Esophagus squamous epithelium (tissue), 5 donors: ENCODE measurements around the gene B3GAT1. TPM values are rescaled to one million over a fixed set of nuclear protein-coding genes. Genes with fewer than 3 reads are reported as not detected.

Source experiments
- DNase-seq: peaks from one replicate; lab custom pipeline; 2025; lab: John Stamatoyannopoulos, UW
- H3K27ac ChIP-seq, 4 donors: fragments of 200-600 bp; sonication (generic); one replicate each; pipeline ENCODE4 v1.5.1; 2016 to 2019; ENCODE audit warnings: mild to moderate bottlenecking in 1 of 4
- H3K27me3 ChIP-seq, 4 donors: fragments of 200-600 bp; sonication (generic); 1 replicate in 3 of 4; 2 replicates in 1 of 4; pipeline versions ENCODE4 v1.5.1 to v1.6.0; 2017 to 2021; ENCODE audit warnings: antibody characterized with exemption in 1 of 4
- H3K36me3 ChIP-seq, 3 donors: fragments of 200-600 bp; sonication (generic); one replicate each; pipeline ENCODE4 v1.5.1; 2016 to 2019
- H3K4me1 ChIP-seq, 3 donors: fragments of 200-600 bp; sonication (generic); one replicate each; pipeline ENCODE4 v1.5.1; 2017 to 2019
- H3K4me3 ChIP-seq, 4 donors: fragments of 200-600 bp; sonication (generic); 1 replicate in 3 of 4; 2 replicates in 1 of 4; pipeline ENCODE4 v1.5.1; 2016 to 2019; ENCODE audit warnings: mild to moderate bottlenecking in 2 of 4, moderate library complexity in 1 of 4
- H3K9me3 ChIP-seq, 3 donors: fragments of 200-600 bp; sonication (generic); one replicate each; pipeline ENCODE4 v1.5.1; 2016 to 2019
- CTCF ChIP-seq, 6 experiments: fragments of 450-650 bp in 4 of 6; fragments of 200-600 bp in 2 of 6; sonication (generic) in 2 of 6; IDR thresholded peaks; one replicate each; pipeline ENCODE4 v1.5.1; 2016 to 2019; ENCODE audit warnings: antibody characterized with exemption in 6 of 6, mild to moderate bottlenecking in 4 of 6, moderate library complexity in 4 of 6
- POLR2A ChIP-seq, 4 donors: fragments of 450-650 bp; IDR thresholded peaks; one replicate each; pipeline ENCODE4 v1.6.1; 2017; ENCODE audit warnings: antibody characterized with exemption in 4 of 4, mild to moderate bottlenecking in 4 of 4, moderate library complexity in 3 of 4
- whole genome bisulfite sequencing, 2 donors: methylation state at CpG; one replicate each; pipeline ENCODE4 v1.1.5; 2018; 5-methylcytosine and 5-hydroxymethylcytosine counted together
- intact Hi-C: fragments of 100-400 bp; cut with DNase I; formaldehyde crosslinking; loops from one replicate; pipeline ENCODE4 v1.15.0; 2022
- total RNA-seq, 4 donors: library from RNA; depleted of rRNA; stranded (reverse); fragments of >200 nt; gene quantifications; one replicate each; pipeline ENCODE4 v1.1.0, GENCODE V29; 2016
- donor health status: DM: yes; HTN: yes; CAD: no.

The B3GAT1 gene
- total RNA-seq, 4 donors from 2014 or later = 0.09 to 0.94 (median 0.38) TPM; not detected in 1

DNA sequence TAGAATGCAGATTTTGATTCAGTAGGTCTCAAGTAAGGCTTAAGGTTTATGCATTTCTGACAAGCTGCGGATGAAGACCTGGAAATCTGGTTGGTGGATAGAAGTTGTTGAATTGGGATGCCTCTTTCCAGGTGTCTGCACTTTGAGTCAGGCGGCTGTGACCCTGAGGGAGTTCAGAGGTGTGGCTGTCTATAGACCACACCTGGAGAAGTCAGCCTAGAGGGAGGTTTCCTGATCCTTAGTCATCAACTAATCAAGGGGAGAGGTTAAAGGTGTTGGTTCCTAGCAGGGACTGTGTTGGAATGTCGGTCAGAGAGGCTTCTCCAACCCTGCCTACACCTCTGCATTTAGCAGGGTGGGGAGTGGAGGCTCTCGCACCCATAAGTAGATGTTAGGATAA, 72.3 kb downstream of the B3GAT1 start:
- Histone ChIP-seq H3K27ac (no peak overlapping the region), H3K27me3 (peaks cover 0 to 8% (median 0%) of the 10 kb centered on the region in 4 donors), H3K9me3 (no peaks in the 10 kb centered on the region), H3K4me3 (no peak overlapping the region), H3K4me1 (no peaks in the 10 kb centered on the region), H3K36me3 (no peaks in the 10 kb centered on the region)
- DNase-seq = no peak
- intact Hi-C loops = no loop called here
- WGBS, 2 donors = 64 to 84% methylated on average over 4 of the region's 4 CpGs
- TF ChIP-seq CTCF (IDR thresholded peaks at IDR 0.05) = no peak
- no peak for TF ChIP-seq POLR2A (IDR thresholded peaks at IDR 0.05)

DNA sequence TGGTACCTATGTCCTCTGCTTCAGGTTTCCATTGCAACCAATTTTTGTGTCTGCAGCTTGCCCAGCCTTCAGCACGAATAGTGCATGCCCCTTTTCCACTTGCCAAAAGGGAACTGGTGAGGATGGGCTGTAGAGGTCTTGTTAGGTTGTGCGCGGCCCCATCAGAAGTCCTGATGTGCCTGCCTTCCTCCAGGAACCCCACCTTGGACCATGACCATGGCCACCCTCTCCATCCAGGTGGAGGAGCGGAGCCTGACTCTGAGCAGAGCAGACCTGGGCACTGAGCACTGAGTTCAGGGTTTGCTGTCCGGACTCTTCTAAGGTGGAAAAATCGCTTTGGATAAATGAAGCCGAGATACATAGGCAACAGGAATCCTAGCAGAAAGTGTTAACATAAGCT, 73.4 kb downstream of the B3GAT1 start:
- H3K36me3 ChIP-seq = no peaks in the 10 kb centered on the region
- intact Hi-C loops = no loop called here
- no peaks in the 10 kb centered on the region for H3K4me1 ChIP-seq
- H3K4me3 ChIP-seq = no peak overlapping the region
- no peak for TF ChIP-seq CTCF (IDR thresholded peaks at IDR 0.05)
- H3K27me3 ChIP-seq = peaks cover 0 to 6% (median 0%) of the 10 kb centered on the region in 4 donors
- WGBS, 2 donors = 93 to 94% methylated on average over 3 of the region's 7 CpGs
- DNase-seq = no peak
- H3K9me3 ChIP-seq = no peaks in the 10 kb centered on the region
- no peak overlapping the region for H3K27ac ChIP-seq

- 89 to 100% methylated on average over 9 to 11 of the region's 15 CpGs for WGBS, 2 donors
- H3K27ac ChIP-seq = no peak overlapping the region
- H3K4me3 ChIP-seq = no peak overlapping the region
- DNase-seq = no peak
- no peaks in the 10 kb centered on the region for H3K4me1 ChIP-seq
- intact Hi-C loops = no loop called here
- H3K36me3 ChIP-seq = no peaks in the 10 kb centered on the region
- no peaks in the 10 kb centered on the region for H3K9me3 ChIP-seq
- TF ChIP-seq CTCF (IDR thresholded peaks at IDR 0.05) = no peak
- no peak for TF ChIP-seq POLR2A (IDR thresholded peaks at IDR 0.05)
- peaks cover 0 to 11% (median 0%) of the 10 kb centered on the region in 4 donors for H3K27me3 ChIP-seq
Observed at GRCh38 chr11:134338068-134338467, 74.0 kb downstream of the B3GAT1 start.

GRCh38 chr11:134337051-134337450, 75.0 kb downstream of the B3GAT1 start:
- no peak for DNase-seq
- H3K36me3 ChIP-seq = no peaks in the 10 kb centered on the region
- intact Hi-C loops = no loop called here
- no peak for TF ChIP-seq CTCF (IDR thresholded peaks at IDR 0.05)
- TF ChIP-seq POLR2A (IDR thresholded peaks at IDR 0.05) = no peak
- WGBS, 2 donors = 79 to 100% methylated on average over 1 to 2 of the region's 4 CpGs
- peaks cover 0 to 19% (median 0%) of the 10 kb centered on the region in 4 donors for H3K27me3 ChIP-seq
- no peak overlapping the region for H3K4me3 ChIP-seq
- H3K27ac ChIP-seq = no peak overlapping the region
- no peaks in the 10 kb centered on the region for H3K9me3 ChIP-seq
- H3K4me1 ChIP-seq = peaks cover 0 to 8% (median 7%) of the 10 kb centered on the region in 3 donors

DNA sequence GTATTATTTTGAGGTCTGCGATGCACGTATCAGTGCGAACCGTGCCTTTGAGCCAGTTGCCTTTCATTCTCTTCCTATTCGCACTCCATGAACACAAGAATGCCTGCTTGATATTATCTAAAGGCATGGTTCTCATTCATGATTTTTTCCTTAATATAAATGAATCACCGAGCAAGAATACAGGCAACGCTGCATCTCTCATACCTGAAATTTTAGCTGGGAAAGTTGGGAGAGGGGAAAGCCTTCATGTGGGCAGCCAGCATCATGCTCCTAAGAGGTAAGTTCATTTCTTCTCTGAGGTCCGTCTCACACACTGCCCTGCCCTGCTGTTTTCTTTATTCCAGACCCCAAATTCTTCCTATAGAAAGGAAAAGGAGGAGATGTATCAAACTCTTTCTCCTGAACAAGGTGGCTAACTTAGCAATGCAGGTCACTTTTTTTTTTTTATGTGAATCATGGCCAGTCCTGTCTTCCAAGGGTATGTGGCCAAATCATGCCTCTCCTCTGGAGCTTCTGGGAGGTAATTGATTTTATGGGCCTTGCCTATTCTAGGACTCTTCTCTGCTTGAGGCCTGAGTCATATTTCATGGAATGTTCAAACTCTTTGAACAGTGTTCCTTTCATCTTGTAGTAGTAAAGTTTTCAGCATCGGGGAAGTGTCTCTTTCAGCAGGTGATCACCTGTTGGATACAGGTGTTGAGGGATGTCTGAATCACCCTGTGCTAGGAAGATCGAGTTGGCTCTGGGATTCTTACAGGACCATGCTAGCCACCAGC, 77.1 kb downstream of the B3GAT1 start:
- intact Hi-C loops = no loop called here
- DNase-seq = no peak
- H3K4me3 ChIP-seq = no peak overlapping the region
- H3K36me3 ChIP-seq = no peaks in the 10 kb centered on the region
- TF ChIP-seq CTCF (IDR thresholded peaks at IDR 0.05) (no peak), POLR2A (IDR thresholded peaks at IDR 0.05) (no peak)
- WGBS, 2 donors = 90 to 91% methylated on average over 9 to 10 of the region's 10 CpGs
- H3K27ac ChIP-seq = no peak overlapping the region
- H3K27me3 ChIP-seq = peaks cover 0 to 27% (median 0%) of the 10 kb centered on the region in 4 donors
- peaks cover 7 to 26% (median 11%) of the 10 kb centered on the region in 3 donors for H3K4me1 ChIP-seq
- no peaks in the 10 kb centered on the region for H3K9me3 ChIP-seq
